ENCODE results near the gene EVA1A. TPM values are rescaled to one million over a fixed set of nuclear protein-coding genes. Genes with fewer than 3 reads are reported as not detected.
A peak's percentile ranks its signal among the peaks of the same experiment; 100 is the strongest.

The EVA1A gene
- total and polyA plus RNA-seq, 4 donors, result 45.7 to 206 (median 100) TPM

DNA sequence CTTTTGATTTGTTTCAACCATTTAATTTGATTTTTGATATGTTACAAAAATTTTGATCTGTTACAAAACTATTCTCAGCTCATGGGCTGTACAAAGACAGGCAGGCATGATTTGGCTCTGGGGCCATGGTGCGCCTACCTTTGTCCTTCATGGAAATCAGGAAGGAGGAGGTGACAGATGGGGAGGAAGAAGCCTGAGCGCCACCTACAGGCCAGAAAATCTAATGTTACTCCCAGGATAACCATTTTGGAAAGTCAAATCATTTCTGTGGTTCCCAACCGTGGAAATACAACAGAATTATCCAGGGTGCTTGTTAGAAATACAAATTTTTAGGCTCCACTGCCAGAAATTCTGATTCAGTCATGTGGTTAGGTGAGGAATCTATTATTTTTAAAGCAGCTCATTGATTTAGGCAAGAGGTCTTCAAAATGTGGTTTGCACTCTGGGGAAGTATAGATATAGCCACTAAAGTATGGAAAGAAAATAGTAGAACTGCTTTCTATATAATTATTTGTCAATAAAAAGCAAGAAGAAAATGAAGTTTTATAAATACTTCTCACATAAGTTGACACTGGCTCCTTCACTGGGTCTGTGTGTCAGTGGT lies 93.9 kb downstream of the EVA1A start:
- no peak overlapping the region for H3K4me3 ChIP-seq (ENCODE audit: low read depth in 1 of 3, low read length in 3 of 3)
- no peak overlapping the region for H3K9ac ChIP-seq (ENCODE audit: low read depth in 1 of 2, low read length in 2 of 2)
- TF ChIP-seq RXRA (IDR thresholded peaks at IDR 0.05) (no peak), JUND (IDR thresholded peaks at IDR 0.05) (no peak), YY1 (IDR thresholded peaks at IDR 0.05) (no peak), HNF4A (conservative IDR thresholded peaks at IDR 0.05) (no peak), HNF4G (IDR thresholded peaks at IDR 0.05) (no peak), RAD21 (IDR thresholded peaks at IDR 0.05) (peak in 1 of 2 donors; percentile 66)
- WGBS, result 69% methylated on average over 3 of the region's 3 CpGs
- DNase-seq (ENCODE audit: low spot score), result peak; percentile 40
- no peaks in the 10 kb centered on the region for H3K4me1 ChIP-seq (ENCODE audit: control insufficient read depth in 4 of 4, insufficient read depth in 4 of 4, low read length in 3 of 4)
- H3K27me3 ChIP-seq (ENCODE audit: control insufficient read depth in 4 of 4, insufficient read depth in 4 of 4, low read length in 3 of 4), result no peaks in the 10 kb centered on the region
- H3K27ac ChIP-seq (ENCODE audit: low read depth in 1 of 2, low read length in 2 of 2), result no peak overlapping the region
- no peaks in the 10 kb centered on the region for H3K9me3 ChIP-seq (ENCODE audit: control insufficient read depth in 4 of 4, low read length in 3 of 4)
- H3K36me3 ChIP-seq (ENCODE audit: control insufficient read depth in 4 of 4, insufficient read depth in 3 of 4, low read depth in 1 of 4, low read length in 3 of 4), result no peaks in the 10 kb centered on the region

DNA sequence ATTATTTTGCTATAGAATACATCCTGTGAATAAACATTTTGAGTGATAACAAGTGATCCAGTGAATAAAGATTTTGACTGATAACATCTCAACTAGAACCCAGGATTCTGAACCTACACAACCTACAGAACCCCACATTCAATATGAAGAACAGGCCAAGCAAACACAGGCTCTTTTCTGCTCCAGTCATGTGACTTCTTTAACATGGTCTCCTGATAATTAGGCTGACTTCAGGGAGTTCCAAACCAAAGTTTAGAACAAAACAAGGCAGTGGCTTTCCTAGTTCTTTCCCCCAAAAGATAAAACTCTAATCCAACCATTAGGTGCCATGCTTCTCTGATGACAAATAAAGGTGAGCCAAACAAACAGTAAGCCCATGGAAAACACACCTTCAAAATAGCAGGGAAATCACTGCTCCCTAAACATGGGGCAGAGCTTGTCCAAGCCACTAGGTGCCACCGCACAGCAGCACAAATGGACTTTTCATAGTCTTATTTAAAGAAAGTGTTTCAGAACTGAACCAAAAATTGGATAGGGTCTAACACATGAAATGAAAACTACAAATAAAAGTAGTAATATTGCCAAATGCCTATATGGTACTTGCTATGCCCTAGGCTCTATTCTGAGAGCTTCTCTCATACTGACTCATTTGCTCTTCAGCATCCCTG lies 95.3 kb downstream of the EVA1A start:
- TF ChIP-seq, protein P1, sequence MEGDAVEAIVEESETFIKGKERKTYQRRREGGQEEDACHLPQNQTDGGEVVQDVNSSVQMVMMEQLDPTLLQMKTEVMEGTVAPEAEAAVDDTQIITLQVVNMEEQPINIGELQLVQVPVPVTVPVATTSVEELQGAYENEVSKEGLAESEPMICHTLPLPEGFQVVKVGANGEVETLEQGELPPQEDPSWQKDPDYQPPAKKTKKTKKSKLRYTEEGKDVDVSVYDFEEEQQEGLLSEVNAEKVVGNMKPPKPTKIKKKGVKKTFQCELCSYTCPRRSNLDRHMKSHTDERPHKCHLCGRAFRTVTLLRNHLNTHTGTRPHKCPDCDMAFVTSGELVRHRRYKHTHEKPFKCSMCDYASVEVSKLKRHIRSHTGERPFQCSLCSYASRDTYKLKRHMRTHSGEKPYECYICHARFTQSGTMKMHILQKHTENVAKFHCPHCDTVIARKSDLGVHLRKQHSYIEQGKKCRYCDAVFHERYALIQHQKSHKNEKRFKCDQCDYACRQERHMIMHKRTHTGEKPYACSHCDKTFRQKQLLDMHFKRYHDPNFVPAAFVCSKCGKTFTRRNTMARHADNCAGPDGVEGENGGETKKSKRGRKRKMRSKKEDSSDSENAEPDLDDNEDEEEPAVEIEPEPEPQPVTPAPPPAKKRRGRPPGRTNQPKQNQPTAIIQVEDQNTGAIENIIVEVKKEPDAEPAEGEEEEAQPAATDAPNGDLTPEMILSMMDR (IDR thresholded peaks at IDR 0.05; ENCODE audit: low read depth, low read length, missing input control), result peak; percentile 55
- peak; percentile 86 to 88 for TF ChIP-seq RAD21 (IDR thresholded peaks at IDR 0.05)
- TF ChIP-seq REST (IDR thresholded peaks at IDR 0.05), result no peak
- 40% methylated on average over 1 of the region's 1 CpG for WGBS
- Histone ChIP-seq H3K27ac (ENCODE audit: low read depth in 1 of 2, low read length in 2 of 2) (no peak overlapping the region), H3K9ac (ENCODE audit: low read depth in 1 of 2, low read length in 2 of 2) (no peak overlapping the region), H3K27me3 (ENCODE audit: control insufficient read depth in 4 of 4, insufficient read depth in 4 of 4, low read length in 3 of 4) (no peaks in the 10 kb centered on the region), H3K4me3 (ENCODE audit: low read depth in 1 of 3, low read length in 3 of 3) (no peak overlapping the region), H3K4me1 (ENCODE audit: control insufficient read depth in 4 of 4, insufficient read depth in 4 of 4, low read length in 3 of 4) (no peaks in the 10 kb centered on the region), H3K9me3 (ENCODE audit: control insufficient read depth in 4 of 4, low read length in 3 of 4) (no peaks in the 10 kb centered on the region), H3K36me3 (ENCODE audit: control insufficient read depth in 4 of 4, insufficient read depth in 3 of 4, low read depth in 1 of 4, low read length in 3 of 4) (no peaks in the 10 kb centered on the region)
- DNase-seq (ENCODE audit: low spot score), result no peak

GRCh38 chr2:75464348-75464946 lies 96.3 kb downstream of the EVA1A start:
- Histone ChIP-seq H3K9me3 (ENCODE audit: control insufficient read depth in 4 of 4, low read length in 3 of 4) (no peaks in the 10 kb centered on the region), H3K27ac (ENCODE audit: low read depth in 1 of 2, low read length in 2 of 2) (no peak overlapping the region), H3K27me3 (ENCODE audit: control insufficient read depth in 4 of 4, insufficient read depth in 4 of 4, low read length in 3 of 4) (no peaks in the 10 kb centered on the region), H3K9ac (ENCODE audit: low read depth in 1 of 2, low read length in 2 of 2) (no peak overlapping the region), H3K4me3 (ENCODE audit: low read depth in 1 of 3, low read length in 3 of 3) (no peak overlapping the region), H3K36me3 (ENCODE audit: control insufficient read depth in 4 of 4, insufficient read depth in 3 of 4, low read depth in 1 of 4, low read length in 3 of 4) (no peaks in the 10 kb centered on the region), H3K4me1 (ENCODE audit: control insufficient read depth in 4 of 4, insufficient read depth in 4 of 4, low read length in 3 of 4) (no peaks in the 10 kb centered on the region)
- TF ChIP-seq RAD21 (IDR thresholded peaks at IDR 0.05) (peak; percentile 92), HNF4A (conservative IDR thresholded peaks at IDR 0.05) (no peak), RXRA (IDR thresholded peaks at IDR 0.05) (no peak), GABPA (IDR thresholded peaks at IDR 0.05 in 1 of 2, conservative IDR thresholded peaks at IDR 0.05 in 1 of 2) (no peak), ZBTB33 (IDR thresholded peaks at IDR 0.05) (no peak), YY1 (IDR thresholded peaks at IDR 0.05) (no peak), TAF1 (conservative IDR thresholded peaks at IDR 0.05) (no peak), FOXA2 (IDR thresholded peaks at IDR 0.05) (no peak), HNF4G (IDR thresholded peaks at IDR 0.05) (no peak), SP1 (IDR thresholded peaks at IDR 0.05) (no peak)
- TF ChIP-seq, protein P2, sequence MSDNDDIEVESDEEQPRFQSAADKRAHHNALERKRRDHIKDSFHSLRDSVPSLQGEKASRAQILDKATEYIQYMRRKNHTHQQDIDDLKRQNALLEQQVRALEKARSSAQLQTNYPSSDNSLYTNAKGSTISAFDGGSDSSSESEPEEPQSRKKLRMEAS (IDR thresholded peaks at IDR 0.05), result no peak
- TF ChIP-seq, protein P1 (IDR thresholded peaks at IDR 0.05; ENCODE audit: low read depth, low read length, missing input control), result peak; percentile 81
- no peak for DNase-seq (ENCODE audit: low spot score)
- WGBS, result 35% methylated on average over 4 of the region's 4 CpGs
